ENCODE data around the gene NYAP1. TPM values are rescaled to one million over a fixed set of nuclear protein-coding genes. Genes with fewer than 3 reads are reported as not detected.
"Not testable (repeated sequence)": the region's sequence is repeated elsewhere in the genome, so short reads cannot be mapped to it uniquely, and the experiment has no call there.

The NYAP1 gene
- total RNA-seq, 2 experiments from 2014 or later = 0.07 to 0.12 TPM

DNA sequence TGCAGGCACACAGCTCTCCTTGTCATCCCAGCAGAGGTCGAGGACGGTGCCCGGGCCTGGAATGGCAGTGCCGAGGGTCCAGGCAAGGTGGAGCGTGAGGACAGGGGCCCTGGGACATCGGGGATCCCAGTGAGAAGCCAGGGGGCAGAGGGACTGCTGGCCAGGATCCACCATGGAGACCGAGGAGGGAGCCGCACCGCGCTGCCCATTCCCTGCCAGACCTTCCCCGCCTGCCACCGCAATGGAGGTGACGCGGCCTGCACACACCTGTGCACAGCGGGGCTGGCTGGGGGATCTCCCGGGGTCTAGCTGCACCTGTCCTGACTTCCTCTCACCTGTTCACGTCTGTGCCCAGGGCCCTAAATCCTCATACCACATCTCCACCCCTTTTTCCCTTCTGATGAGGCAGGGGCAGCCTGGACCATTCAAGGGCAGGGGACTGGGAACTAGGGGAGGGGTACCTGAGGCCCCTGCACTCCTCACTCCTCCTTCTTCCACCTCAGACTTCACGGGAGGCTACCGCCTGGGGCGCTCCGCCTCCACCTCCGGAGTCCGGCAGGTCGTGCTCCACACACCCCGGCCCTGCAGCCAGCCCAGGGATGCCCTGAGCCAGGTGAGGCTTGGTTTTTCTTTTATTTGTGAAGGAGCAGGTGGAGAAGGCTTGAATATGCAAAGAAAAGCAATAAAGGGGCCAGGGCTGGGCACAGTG lies 6.9 kb downstream of the NYAP1 start:
- no peak for DNase-seq
- H3K4me3 Mint-ChIP-seq = no peak overlapping the region
- no peak overlapping the region for H3K27ac Mint-ChIP-seq
- no peaks in the 10 kb centered on the region for H3K36me3 Mint-ChIP-seq
- CTCF ChIA-PET = interaction anchor here (1.0 to 5.2 kb wide), 4 partner anchors 9 to 69 kb away, joined by 4 to 41 read pairs (median 6); partner anchors contain the start of gene TSC22D4
- H3K27me3 Mint-ChIP-seq = peaks cover 11% of the 10 kb centered on the region
- no peak for ATAC-seq
- no peaks in the 10 kb centered on the region for H3K9me3 Mint-ChIP-seq (ENCODE audit: low read depth)
- peaks cover 7% of the 10 kb centered on the region for H3K4me1 Mint-ChIP-seq

DNA sequence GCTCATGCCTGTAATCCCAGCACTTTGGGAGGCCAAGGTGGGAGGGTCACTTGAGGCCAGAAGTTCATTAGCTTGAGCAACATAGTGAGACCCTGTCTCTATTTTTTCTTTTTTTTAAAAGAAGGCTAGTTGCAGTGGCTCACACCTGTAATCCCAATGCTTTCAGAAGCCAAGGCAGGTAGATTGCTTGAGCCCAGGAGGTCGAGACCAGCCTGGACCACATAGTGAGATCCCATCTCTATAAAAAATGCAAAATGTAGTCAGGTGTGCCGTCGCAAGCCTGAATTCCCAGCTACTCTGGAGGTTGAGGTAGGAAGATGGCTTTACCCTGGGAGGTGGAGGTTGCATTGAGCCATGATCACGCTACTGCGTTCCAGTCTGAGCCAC lies 7.5 kb downstream of the NYAP1 start:
- CTCF ChIA-PET = interaction anchor here (1.0 to 5.2 kb wide), 2 partner anchors 10 to 68 kb away, joined by 4 to 41 read pairs; partner anchors contain the start of gene TSC22D4
- Mint-ChIP-seq H3K4me1 (peaks cover 7% of the 10 kb centered on the region), H3K4me3 (no peak overlapping the region), H3K27me3 (peaks cover 14% of the 10 kb centered on the region), H3K27ac (no peak overlapping the region), H3K36me3 (no peaks in the 10 kb centered on the region), H3K9me3 (ENCODE audit: low read depth) (no peaks in the 10 kb centered on the region)
- ATAC-seq = no peak
- no peak for DNase-seq

DNA sequence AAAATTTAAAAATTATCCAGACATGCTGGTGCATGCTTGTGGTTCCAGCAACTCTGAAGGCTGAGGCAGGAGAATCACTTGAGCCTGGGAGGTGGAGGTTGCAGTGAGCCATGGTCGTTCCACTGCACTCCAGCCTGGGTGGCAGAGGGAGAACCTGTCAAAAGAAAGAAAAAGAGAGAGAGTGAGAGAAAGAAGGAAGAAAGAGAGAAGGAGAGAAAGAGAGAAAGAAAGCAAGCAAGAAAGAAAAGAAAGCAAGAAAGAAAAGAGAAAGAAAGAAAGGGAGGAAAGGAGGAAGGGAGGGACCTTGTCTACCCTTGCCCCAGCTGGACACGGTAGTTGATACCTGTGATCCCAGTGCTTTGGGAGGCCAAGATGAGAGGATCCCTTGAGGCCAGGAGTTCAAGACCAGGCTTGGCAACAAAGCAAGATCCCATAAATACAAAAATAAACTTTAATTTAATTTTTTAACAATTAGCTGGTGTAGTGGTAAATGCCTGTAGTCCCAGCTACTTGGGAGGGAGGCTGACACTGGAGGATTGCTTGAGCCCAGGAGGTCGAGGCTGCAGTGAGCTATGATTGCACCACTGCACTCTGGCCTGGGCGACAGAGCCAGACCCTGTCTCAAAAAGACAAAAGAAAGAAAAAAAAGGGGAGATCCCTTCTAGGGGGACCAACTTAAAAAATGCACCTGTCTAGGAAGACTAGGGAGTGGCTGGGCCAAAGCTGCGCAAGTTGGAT lies 9.2 kb downstream of the NYAP1 start:
- Mint-ChIP-seq H3K27ac (no peak overlapping the region), H3K4me1 (peaks cover 7% of the 10 kb centered on the region), H3K4me3 (peak overlapping the region; percentile 43), H3K9me3 (ENCODE audit: low read depth) (no peaks in the 10 kb centered on the region), H3K27me3 (peaks cover 14% of the 10 kb centered on the region), H3K36me3 (no peaks in the 10 kb centered on the region)
- DNase-seq (no peak), ATAC-seq (no peak)
- CTCF ChIA-PET = interaction anchor here (0.8 to 5.2 kb wide), 13 partner anchors 12 to 200 kb away, joined by 3 to 41 read pairs (median 4); partner anchors contain the start of gene TSC22D4

DNA sequence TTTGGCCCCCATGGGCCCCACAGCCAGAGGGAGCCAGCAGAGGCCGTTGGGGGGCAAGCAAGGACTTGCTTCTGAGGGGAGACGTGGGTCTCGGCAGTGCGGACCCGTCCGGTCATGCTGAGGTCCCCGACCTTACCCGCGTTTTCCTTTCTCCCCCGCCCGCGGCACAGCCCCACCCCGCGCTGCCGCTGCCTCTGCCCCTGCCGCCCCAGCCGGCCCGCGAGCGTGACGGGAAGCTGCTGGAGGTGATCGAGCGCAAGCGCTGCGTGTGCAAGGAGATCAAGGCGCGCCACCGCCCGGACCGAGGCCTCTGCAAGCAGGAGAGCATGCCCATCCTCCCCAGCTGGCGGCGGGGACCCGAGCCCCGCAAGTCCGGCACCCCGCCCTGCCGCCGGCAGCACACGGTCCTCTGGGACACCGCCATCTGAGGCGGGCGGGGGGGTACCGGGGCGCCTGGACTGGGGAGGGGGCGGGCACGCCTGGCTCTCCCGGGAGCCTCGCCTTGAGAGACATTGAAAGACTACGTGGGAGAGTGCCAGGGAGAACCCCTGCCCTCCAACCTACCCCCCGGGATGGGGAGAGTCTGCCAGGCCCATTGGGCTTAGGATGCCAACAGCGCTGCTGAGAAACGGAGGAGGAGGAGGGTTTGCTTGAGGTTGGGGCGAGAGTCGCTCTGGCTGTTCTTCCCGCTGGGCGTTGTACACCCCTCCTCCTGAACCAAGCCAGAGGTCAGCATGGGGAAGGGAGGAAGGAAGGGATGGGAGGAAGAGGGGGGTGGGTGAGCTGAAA lies 9.9 kb downstream of the NYAP1 start:
- CTCF ChIA-PET = interaction anchor here (0.6 to 5.2 kb wide), 13 partner anchors 13 to 199 kb away, joined by 3 to 41 read pairs (median 4); partner anchors contain the start of gene TSC22D4
- H3K4me3 Mint-ChIP-seq = peak overlapping the region; percentile 48
- H3K27ac Mint-ChIP-seq = no peak overlapping the region
- H3K27me3 Mint-ChIP-seq = peaks cover 14% of the 10 kb centered on the region
- H3K36me3 Mint-ChIP-seq = no peaks in the 10 kb centered on the region
- H3K9me3 Mint-ChIP-seq (ENCODE audit: low read depth) = no peaks in the 10 kb centered on the region
- H3K4me1 Mint-ChIP-seq = peaks cover 7% of the 10 kb centered on the region
- ATAC-seq (peak; percentile 87), DNase-seq (peak; percentile 72)

DNA sequence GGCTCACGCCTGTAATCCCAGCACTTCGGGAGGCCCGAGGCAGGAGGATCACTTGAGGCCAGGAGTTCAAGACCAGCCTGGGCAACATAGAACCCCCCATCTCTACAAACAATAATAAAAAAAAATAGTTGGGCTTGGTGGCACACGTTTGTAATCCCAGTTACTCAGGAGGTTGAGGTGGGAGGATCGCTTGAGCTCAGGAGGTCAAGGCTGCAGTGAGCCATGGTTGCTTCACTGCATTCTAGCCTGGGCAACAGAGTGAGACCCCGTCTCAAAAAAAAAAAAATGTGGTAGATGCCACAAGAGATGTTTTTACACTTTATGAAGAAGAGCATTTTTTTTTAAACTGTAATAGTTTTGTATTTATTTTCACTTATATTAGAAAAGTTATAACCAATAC lies 12.8 kb downstream of the NYAP1 start:
- DNase-seq (no peak), ATAC-seq (no peak)
- H3K27ac Mint-ChIP-seq = no peak overlapping the region
- no peaks in the 10 kb centered on the region for H3K9me3 Mint-ChIP-seq (ENCODE audit: low read depth)
- no peaks in the 10 kb centered on the region for H3K36me3 Mint-ChIP-seq
- CTCF ChIA-PET = interaction anchor here (0.7 to 2.4 kb wide), 4 partner anchors 13 to 68 kb away, joined by 3 to 13 read pairs (median 3); no protein-coding TSS in a partner anchor
- peaks cover 14% of the 10 kb centered on the region for H3K27me3 Mint-ChIP-seq
- H3K4me1 Mint-ChIP-seq = peaks cover 7% of the 10 kb centered on the region
- H3K4me3 Mint-ChIP-seq = no peak overlapping the region

DNA sequence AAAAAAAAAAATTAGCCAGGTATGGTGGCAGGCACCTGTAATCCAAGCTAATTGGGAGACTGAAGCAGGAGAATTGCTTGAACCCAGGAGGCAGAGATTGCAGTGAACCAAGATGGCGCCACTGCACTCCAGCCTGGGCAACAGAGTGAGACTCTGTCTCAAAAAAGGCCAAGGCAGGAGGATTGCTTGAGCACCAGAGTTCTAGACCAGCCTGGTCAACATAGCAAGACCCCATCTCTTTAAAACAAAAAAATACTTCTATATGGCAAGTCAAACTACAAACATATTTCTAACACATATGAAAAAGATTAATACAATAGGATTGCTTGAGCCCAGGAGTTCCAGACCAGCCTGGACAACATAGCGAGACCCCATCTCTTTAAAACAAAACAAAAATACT lies 17.0 kb downstream of the NYAP1 start:
- H3K4me1 Mint-ChIP-seq; H3K36me3 Mint-ChIP-seq; H3K27ac Mint-ChIP-seq; H3K27me3 Mint-ChIP-seq; CTCF ChIA-PET; ATAC-seq; DNase-seq; H3K9me3 Mint-ChIP-seq (ENCODE audit: low read depth); H3K4me3 Mint-ChIP-seq: not testable (repeated sequence)

DNA sequence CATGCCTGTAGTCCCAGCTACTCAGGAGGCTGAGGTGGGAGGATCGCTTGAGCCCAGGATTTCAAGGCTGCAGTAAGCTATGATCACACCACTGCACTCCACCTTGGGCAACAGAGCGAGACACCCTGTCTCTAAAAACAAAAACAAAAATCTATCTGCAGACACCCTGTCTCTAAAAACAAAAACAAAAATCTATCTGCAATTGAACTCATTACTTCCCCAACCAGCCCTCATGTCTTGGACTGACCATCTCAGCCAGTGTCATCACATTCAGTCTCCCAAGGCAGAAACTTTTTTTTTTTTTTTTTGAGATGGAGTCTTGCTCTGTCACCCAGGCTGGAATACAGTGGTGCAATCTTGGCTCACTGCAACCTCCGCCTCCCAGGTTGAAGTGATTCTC lies 20.3 kb downstream of the NYAP1 start:
- DNase-seq; ATAC-seq; CTCF ChIA-PET; H3K4me1 Mint-ChIP-seq; H3K9me3 Mint-ChIP-seq (ENCODE audit: low read depth); H3K36me3 Mint-ChIP-seq; H3K27me3 Mint-ChIP-seq; H3K4me3 Mint-ChIP-seq; H3K27ac Mint-ChIP-seq: not testable (repeated sequence)

DNA sequence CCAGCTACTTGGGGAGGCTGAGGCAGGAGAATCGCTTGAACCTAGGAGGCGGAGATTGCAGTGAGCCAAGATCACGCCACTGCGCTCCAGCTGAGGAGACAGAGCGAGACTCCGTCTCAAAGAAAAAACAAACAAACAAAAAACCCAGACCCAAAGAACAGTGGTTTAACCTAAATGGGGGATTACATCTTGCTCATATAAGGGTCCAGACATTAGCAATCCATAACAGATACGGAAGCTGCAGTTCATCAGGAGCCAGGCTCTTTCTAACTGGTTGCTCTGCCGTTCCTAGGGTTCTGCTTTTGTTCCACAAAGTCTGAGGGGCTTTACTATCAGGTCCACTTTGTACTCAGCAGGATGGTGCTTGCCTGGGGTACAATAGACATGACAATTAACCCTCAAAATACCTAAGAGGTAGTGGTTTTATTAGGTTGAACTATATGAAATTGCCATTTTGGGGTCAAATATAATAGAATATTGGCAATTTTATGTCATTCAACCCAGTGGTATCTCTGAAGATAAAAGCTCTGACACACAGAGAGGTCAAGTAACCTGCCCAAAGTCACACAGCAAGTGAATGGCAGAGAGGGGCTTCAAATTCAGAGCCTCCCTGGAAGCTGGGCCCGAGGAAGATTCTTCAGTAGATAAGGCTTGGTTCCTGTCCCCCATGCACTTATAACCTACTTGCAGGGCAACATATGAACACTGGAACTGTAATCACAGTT lies 21.3 kb downstream of the NYAP1 start:
- Mint-ChIP-seq H3K9me3 (ENCODE audit: low read depth) (no peaks in the 10 kb centered on the region), H3K4me3 (no peak overlapping the region), H3K36me3 (no peaks in the 10 kb centered on the region), H3K27me3 (peaks cover 2% of the 10 kb centered on the region), H3K27ac (no peak overlapping the region), H3K4me1 (no peaks in the 10 kb centered on the region)
- DNase-seq (no peak), ATAC-seq (no peak)
- CTCF ChIA-PET = interaction anchor here (1.2 to 2.2 kb wide), 4 partner anchors 11 to 59 kb away, joined by 3 to 8 read pairs (median 4); partner anchors contain the start of gene TSC22D4

DNA sequence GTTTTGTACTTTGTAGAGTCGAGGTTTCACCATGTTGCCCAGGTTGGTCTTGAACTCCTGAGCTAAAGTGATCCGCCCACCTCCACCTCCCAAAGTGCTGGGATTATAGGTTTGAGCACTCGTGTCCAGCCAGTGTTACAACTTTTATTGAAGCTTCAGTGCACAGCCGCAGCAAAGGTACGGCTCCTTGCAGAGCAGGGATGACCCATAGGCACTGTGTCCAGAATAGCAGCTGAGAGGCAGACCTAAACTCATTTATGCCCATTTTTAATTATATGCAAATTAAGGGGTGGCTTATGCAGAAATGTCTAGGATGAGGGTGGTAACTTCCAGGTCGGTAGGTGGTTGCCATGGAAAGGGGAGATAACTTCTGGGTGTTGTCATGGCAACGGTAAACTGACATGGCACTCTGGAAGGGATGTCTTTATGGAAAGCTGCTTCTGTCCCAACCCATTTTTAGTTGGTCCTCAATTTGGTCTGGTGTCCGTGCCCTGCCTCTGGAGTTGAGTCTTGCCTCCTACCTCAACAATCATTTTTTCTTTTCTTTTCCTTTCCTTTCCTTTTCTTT lies 22.7 kb downstream of the NYAP1 start:
- Mint-ChIP-seq H3K4me1 (no peaks in the 10 kb centered on the region), H3K4me3 (no peak overlapping the region), H3K27ac (no peak overlapping the region), H3K36me3 (no peaks in the 10 kb centered on the region), H3K27me3 (peaks cover 5% of the 10 kb centered on the region), H3K9me3 (ENCODE audit: low read depth) (no peaks in the 10 kb centered on the region)
- CTCF ChIA-PET = interaction anchor here (0.6 to 2.2 kb wide), 5 partner anchors 10 to 57 kb away, joined by 3 to 8 read pairs (median 4); partner anchors contain the start of gene TSC22D4
- ATAC-seq = no peak
- DNase-seq = no peak

DNA sequence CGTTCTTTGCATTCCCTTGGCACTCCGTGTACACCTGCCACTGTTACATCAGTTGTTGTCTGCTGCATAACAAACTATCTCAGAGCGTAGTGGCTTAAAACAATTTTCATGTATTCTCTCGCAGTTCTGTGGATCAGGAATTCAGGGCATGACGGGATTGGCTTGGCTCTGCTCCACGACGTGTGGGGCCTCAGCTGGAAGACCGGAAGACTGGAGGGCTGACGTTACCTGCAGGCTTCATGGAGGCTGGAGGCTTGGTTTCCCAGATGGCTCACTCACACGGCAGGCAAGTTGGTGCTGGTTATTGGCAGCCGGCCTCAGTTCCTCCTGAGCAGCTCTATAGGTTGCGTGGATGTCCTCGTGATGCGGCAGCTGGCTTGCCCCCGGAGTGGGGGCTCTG lies 25.5 kb downstream of the NYAP1 start:
- DNase-seq (no peak), ATAC-seq (no peak)
- no peak overlapping the region for H3K27ac Mint-ChIP-seq
- H3K27me3 Mint-ChIP-seq = peaks cover 10% of the 10 kb centered on the region
- no peaks in the 10 kb centered on the region for H3K36me3 Mint-ChIP-seq
- CTCF ChIA-PET = interaction anchor here (0.9 kb wide), 1 partner anchor 16 kb away, joined by 4 read pairs; no protein-coding TSS in a partner anchor
- H3K4me3 Mint-ChIP-seq = no peak overlapping the region
- no peaks in the 10 kb centered on the region for H3K9me3 Mint-ChIP-seq (ENCODE audit: low read depth)
- H3K4me1 Mint-ChIP-seq = no peaks in the 10 kb centered on the region

DNA sequence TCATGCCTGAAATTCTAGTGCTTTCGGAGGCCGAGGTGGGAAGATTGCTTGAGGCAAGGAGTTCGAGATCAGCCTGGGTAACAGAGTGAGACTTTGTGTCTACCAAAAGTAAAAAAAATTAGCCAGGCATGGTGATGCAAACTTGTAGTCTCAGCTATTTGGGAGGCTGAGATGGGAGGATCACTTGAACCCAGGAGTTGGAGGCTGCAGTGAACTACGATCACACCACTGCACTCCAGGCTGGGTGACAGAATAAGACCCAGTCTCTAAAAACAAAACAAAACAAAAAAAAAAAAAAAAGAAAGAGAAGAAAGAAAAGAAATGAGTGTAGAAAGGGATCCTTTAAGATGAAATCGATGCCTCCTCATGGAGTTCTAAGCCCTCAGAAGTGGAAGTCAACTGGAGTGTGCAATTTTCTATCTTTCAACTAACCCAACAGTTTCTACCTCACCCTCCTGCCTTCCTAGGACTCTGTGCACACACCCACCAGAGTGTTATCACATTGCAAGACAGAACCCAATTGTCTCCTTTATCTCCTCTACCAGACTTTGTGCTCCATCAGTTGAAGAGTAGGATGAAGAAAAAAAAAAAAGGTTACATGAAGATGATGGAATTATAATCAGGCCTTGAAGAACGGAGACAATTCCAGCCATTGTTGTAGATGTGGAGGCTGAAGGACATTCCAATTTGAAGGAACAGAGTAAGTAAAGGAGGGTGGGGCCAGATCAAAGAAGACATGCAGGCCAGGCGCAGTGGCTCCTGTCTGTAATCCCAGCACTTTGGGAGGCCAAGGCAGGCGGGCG lies 26.9 kb downstream of the NYAP1 start:
- H3K27ac Mint-ChIP-seq = no peak overlapping the region
- no peak overlapping the region for H3K4me3 Mint-ChIP-seq
- DNase-seq = no peak
- peaks cover 6% of the 10 kb centered on the region for H3K4me1 Mint-ChIP-seq
- CTCF ChIA-PET = interaction anchor here (0.6 to 0.7 kb wide), 2 partner anchors 14 to 1064 kb away, joined by 3 read pairs; no protein-coding TSS in a partner anchor
- H3K27me3 Mint-ChIP-seq = peaks cover 10% of the 10 kb centered on the region
- no peak for ATAC-seq
- H3K9me3 Mint-ChIP-seq (ENCODE audit: low read depth) = no peaks in the 10 kb centered on the region
- no peaks in the 10 kb centered on the region for H3K36me3 Mint-ChIP-seq

Measured in activated CD8-positive, alpha-beta memory T cell treated with anti-CD3 and anti-CD28 coated beads, Interleukin-2, amount 10 ng/mL, durations not matched to agents 7 days and 5 days (primary cell).